HG02623 (cell line): ENCODE measurements around the gene RAF1.
A peak's percentile ranks its signal among the peaks of the same experiment; 100 is the strongest.
"Not testable (repeated sequence)": the region's sequence is repeated elsewhere in the genome, so short reads cannot be mapped to it uniquely, and the experiment has no call there.

Experiments
- ATAC-seq: cut with Tn5 transposase; IDR thresholded peaks from one replicate; pipeline ENCODE4 v1.9.1; 2021; ENCODE audit warnings: moderate library complexity; ENCODE audit not compliant: unreplicated experiment

The RAF1 gene

DNA sequence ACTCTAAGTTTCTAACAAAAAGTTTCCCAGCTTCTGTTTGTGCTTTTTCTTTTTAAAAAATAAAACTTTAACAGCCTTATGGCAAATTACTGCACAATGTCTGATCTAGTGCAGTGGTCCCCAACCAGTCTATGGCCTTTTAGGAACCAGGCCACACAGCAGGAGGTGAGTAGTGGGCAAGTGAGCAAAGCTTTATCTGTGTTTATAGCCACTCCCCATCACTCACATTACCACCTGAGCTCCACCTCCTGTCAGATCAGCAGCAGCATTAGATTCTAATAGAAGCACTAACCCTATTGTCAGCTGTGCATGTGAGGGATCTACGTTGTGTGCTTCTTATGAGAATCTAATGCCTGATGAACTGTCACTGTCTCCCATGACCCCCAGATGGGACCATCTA lies 101.5 kb downstream of the RAF1 start:
- no peak for ATAC-seq

DNA sequence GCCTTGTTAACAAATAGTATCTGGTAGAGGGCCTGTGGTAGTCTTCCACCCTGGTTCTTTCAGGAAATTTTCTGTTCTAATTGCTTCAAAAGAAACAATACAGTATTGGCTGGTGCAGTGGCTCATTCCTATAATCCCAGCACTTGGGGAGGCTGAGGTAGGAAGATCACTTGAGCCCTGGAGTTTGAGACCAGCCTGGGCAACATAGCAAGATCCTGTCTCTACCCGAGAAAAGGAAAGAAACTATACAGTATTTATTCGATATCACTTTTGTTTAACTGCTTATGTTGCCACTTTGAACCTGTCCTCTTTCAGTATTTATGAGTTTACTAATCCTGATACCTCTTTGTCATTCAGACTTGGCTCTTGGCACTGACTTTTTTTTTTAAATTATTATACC lies 102.5 kb downstream of the RAF1 start:
- ATAC-seq = no peak

DNA sequence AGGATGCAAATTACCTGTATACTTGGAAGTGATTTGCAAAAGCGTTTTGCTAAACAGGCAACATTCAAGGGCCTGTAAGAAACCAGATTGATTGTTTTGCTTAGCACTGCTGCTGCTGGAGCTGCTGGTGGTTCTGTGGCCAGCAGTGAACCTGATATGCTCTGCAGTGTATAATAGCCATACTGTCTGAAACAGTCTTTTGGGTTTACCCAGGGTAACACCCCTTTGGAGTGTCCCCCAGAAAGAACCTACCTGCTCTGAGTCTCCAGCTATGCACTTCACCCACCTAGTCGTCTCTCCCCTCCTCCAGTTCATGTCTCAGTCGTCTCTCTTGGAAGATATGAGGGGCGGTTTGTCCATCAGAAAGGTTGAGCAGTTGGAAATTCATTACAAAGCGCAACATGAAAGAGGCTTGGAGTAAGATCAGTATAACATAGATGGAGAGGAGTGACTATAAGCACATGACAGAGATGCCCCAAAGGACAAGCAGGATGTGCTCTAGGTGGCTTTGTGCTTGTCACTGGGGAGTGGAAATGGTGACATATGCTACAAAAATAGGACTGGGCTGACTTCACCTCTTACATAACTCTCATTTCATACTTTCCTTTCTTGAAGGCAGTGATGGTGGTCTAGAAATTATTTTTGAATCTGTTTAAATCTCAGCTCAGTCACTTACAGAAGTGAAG lies 103.3 kb downstream of the RAF1 start:
- ATAC-seq = peak; percentile 50

DNA sequence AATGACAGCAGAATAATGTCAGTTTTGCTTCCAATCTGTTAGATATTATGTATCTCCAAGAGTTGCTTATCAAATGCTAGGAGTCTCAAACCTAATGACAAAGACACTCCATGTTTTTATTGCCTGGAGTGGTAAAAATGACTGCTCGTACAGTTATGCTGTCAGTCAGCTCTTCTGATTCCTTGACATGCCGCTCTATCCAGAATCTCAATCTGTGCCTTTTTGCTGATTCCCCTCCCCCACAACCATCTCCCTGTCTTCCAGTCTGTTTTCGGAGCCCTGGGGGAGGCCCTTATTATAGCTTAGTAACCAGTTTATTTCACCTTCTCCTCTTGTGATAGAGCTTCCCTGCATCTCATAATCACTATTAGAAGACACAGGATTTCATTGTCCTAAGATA lies 104.4 kb downstream of the RAF1 start:
- no peak for ATAC-seq

DNA sequence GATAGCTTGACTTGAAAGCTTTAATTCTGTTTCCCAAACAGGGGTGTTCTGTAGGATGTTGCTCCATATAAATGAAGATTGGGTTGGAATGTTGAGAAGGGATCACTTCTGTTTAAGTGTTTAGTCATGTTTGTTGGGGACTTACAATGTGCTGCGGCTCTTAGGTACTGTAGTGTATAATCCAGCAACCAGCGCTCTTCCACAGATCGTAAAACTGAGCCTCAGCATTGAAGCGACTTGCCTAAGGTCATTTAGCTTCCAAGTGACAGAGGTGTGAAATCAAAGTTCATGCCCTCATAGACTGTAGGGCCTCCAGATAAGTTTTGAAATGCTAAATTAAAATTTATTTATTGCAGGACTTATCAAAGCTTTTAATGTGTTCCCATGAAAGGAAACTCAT lies 105.2 kb downstream of the RAF1 start:
- no peak for ATAC-seq

DNA sequence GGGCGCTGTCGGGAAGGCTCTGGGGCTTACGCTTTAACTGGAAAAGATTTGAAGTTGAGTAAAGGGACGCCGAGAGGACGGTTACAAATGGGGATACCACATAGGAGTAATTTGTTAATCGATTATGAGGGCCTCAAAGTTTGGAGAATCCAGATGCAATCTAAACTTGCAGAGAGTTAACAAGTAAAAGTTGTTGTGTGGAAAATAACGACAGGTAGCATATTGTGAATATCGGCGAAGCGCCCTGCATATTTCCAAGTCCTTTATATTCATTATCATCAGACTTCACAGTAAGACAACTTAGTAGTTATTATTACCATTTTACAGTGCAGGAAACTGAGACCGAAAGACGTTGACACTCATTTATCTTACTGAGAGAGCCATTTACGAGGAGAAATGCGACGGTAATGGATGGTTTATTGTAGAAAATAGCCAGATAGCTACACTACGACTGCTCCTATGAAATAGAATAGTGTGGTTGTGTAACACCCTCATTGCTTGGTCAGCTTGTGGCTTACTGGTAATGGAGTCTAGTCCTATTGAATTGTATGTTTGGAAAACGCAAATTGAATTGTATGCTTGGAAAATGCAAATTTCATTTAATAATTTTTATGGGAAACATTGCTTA lies 106.3 kb downstream of the RAF1 start:
- ATAC-seq = no peak

DNA sequence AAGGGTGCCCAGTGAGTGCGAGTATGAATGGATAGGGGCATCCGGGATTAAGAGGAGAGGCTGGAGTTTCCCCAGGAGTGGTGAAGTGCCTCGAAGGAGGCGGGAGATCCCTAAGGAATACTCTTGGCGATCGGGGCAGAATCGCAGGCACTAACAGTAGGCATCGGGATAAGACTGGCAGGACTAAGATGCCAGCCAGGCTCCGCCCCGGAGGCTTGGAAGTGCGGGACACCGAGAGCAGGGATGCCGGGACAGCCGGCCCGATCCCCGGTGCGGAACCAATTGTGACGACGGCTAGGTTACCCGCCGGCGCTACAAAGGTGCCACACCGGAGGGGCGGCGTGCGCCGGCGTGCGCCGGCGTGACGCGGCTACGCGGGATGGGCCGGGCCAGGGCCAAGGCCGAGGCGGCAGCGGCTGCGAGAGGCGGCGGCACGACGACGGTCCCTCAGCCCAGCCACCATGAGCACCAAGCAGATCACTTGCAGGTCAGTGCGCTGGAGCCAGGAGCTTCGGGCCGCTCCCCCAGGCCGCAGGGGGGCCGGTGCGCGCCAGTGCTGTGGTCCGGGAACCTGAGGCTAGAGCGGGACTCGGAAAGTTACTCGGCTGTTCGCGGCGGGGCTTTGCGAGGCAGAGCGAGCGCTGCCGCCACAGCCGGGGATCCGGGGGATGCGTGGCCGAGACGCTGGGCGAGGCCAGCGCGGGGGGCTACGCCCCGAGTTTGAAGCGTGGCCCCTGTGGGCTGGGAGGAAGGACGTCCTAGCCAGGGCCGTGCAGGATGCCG lies 107.0 kb downstream of the RAF1 start, which contains the start of gene MKRN2:
TSS of gene MKRN2 (plus strand) at position 398 of the 783 bp plus-strand sequence. CDS start at position 462, 64 bp downstream.
- ATAC-seq = peak; percentile 82

DNA sequence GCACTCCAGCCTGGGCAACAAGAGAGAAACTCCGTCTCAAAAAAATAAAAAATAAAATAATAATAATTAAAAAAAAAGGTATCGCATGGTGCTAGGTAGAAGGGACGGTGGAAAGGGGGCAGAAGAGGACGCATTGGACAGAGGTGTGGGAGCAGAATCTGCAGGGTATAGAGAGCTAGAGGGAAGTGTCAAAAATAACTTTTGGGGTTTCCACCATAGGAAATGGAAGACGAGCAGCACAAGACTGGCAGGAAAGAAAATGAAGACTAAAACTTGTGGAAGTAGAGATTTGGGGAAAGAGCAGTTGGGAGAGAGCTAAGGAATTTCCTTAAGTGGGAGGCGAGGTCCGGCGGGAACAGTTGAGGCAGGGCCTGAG lies 107.6 kb downstream of the RAF1 start:
- no peak for ATAC-seq

DNA sequence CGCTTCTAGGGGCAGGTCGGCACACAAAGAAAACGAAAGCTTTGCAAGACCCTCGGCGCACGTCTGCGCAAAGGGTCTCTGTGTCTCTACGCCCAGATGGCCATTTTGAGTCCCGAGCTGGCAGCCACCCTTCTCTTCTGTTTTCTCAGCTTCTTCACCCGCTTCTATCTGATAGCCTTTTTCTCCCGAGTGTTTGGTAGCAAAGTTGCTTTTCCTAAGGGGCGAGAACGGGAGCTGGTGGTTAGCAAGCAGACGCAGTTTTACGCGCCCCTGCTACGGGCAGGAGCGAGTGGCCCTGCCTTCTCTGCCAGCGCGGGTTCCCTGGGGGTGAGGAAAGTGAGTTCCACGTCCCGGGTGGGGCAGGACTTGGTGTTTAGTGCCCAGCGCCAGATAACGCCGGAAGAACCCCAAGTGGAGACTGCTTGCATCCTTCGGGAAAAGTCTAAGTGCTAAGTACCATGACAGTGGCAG lies 110.0 kb downstream of the RAF1 start:
- ATAC-seq = no peak

DNA sequence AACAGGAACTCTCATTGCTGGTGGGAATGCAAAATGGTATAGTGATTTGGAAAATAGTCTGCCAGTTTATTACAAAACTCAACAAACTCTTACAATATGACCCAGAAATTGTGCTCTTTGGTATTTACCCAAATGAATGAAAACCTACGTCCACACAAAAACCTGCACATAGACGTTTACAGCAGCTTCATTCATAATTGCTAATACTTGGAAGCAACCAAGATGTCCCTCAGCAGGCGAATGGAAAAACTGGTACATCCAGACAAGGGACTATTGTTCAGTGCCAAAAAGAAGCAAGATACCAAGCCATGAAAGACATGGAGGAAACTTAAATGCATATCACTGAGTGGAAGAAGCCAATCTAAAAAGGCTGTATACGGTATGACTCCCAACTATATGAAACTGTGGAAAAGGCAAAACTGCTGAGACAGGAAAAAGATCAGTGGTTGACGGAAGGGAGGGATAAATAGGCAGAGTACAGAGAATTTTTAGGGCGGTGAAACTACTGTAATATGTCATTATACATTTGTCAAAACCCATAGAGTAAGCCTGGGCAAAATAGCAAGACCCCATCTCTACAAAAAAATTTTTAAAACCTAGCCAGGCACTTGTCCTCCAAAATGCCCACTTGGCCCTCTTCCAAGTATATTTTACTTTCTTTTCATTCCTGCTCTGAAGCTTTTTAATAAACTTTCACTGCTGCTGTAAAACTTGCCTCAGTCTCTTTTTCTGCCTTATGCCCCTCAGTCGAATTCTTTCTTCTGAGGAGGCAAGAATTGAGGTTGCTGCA lies 113.8 kb downstream of the RAF1 start:
- ATAC-seq = no peak

DNA sequence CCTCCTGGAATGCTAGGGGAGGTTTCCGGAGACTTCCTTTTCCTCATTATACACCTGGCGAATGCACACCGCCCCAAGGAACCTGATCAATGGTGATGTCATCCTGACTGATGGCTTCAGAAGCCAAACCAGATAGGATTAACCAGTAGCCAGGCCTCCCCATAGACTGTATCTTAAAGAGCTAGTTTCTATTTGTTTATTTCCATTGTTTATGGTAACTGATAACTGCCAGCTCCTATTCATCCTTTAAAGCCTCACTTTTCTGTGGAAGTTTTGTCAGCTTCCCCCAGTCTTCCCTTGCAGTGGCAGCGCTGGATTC lies 118.5 kb downstream of the RAF1 start, which contains the start of gene MKRN2OS:
TSS of gene MKRN2OS (minus strand) at position 27 of the 319 bp plus-strand sequence. CDS start 35 bp downstream, outside the sequence.
- no peak for ATAC-seq

DNA sequence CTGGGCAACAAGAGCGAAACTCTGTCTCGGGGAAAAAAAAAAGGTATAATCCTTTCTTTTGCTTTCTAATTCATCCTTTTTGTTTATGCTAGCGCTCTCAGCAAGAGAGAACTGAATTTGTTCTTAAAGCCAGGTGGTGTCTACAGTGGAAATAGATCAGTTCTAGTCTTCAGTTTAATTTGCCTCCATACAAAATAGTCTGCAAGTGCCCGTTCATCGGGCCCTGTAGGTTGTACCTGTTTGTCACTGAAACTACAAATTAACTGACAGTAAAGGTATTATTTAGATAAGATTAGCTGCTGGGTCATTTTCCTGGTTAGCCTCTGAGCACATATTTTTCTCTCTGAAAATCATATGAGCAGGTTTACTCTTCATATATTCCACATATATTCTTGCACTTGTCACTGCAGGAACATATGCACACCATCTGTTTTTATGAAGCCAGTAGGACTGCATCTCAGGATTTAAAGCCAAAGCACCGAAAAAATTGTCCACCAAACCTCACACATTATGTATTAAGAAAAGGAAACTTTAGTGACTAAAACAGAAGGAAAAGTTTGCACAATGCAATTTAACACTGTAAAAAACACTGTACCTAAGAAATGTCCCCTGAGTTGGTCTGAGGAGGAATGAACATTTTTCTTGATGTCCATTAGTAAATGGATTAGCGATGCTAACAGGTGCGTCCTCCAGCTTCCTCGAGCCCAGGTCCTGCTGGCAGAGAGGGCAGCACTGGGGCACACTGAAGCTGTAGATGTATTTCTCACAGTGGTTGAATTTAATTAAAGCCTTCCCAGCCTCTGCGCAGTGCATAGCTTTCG lies 119.1 kb downstream of the RAF1 start:
- ATAC-seq = no peak

DNA sequence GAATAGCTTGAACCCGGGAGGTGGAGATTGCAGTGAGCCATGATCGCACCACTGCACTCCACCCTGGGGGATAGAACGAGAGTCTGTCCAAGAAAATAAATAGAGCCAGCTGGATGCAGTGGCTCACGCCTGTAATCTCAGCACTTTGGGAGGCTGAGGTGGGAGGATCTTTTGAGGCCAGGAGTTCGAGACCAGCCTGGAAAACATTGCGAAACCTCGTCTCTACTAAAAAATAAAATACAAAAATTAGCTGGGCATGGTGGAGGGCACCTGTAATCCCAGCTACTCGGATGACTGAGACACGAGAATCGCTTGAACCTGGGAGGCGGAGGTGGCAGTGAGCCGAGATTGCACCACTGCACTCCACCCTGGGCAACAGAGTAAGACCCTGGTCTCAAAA lies 120.4 kb downstream of the RAF1 start:
- ATAC-seq = not testable (repeated sequence)

DNA sequence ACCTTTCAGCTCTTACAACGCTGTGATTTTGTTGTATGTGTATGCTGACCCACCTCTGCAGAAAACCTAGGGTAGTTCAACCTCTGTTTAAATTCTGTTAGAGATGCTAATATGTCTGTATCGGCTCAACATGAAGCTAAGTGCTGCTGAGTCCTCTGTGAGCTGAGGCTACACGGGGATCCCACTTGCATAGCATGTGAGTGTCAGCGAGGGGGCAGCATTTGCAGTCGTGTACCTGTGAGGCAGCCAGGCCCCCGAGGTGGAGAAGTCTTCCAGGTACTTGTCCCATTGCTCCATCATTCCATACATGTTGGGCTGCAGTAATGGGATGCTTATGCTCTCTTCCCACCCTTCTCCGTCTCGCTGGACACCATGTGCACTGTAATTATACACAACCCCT lies 122.3 kb downstream of the RAF1 start:
- no peak for ATAC-seq

DNA sequence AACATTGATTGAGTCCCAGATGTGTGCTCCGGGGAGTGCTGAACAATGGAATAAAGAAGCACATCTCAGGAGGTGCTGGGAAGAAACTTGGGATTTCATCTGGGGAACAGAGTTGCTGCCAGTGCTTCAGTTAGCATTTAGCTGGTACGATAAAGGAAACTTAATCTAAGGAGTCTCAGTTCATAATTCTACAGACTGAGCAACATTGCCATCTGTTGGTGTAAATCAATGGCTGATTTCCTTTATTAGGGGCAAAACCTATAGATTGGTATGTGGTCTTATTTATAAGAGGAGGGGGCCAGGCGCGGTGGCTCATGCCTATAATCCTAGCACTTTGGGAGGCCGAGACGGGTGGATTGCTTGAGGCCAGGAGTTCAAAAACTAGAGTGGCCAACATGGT lies 127.5 kb downstream of the RAF1 start:
- ATAC-seq = no peak
